ENCODE results near the gene DTNBP1. TPM values are rescaled to one million over a fixed set of nuclear protein-coding genes. Genes with fewer than 3 reads are reported as not detected.

DTNBP1 gene
- total and polyA plus RNA-seq, 2 of the 4 experiments (the other 2 are of a cell fraction), result 4.8 to 18.7 TPM

DNA sequence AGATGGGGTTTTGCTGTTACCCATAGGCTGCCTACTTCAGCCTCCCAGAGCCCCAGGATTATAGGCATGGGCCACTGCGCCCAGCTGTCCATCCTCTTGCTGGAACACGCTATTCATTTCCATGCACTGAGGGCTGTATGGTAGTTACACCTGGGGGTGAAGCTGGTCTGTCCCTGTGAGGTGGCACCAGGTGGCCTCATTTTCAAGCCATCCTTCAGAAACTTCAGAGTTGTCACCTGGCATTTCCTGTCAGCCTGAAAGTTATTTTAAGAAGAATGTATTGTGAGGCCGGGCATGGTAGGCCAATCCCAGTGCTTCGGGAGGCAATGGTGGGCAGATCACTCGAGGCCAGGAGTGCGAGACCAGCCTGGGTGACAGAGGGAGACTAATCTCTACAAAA, 147.6 kb downstream of the DTNBP1 start:
- Histone ChIP-seq H2BK15ac (ENCODE audit: low read depth, low read length) (no peak overlapping the region), H3K9ac (ENCODE audit: low read depth, low read length) (no peak overlapping the region), H4K5ac (ENCODE audit: low read depth, low read length) (no peak overlapping the region), H3K4me1 (ENCODE audit: control insufficient read depth, insufficient read depth, low read length) (peaks cover under 1% of the 10 kb centered on the region; the same call in 1 of the 2 replicates), H4K20me1 (ENCODE audit: insufficient read depth, low read length) (peaks cover 12% of the 10 kb centered on the region), H2BK120ac (ENCODE audit: low read depth, low read length) (no peak overlapping the region), H3K56ac (ENCODE audit: extremely low read depth, insufficient read depth, low read length) (no peak overlapping the region), H3K9me1 (ENCODE audit: insufficient read depth, low read length) (peaks cover 20% of the 10 kb centered on the region), H3K4ac (ENCODE audit: low read depth, low read length) (no peak overlapping the region), H3K4me3 (ENCODE audit: insufficient read depth, low read depth, low read length) (no peak overlapping the region), H3K27me3 (ENCODE audit: control insufficient read depth, insufficient read depth, low read length) (no peaks in the 10 kb centered on the region), H4K91ac (ENCODE audit: insufficient read depth, low read depth, low read length) (no peak overlapping the region), H3K36me3 (ENCODE audit: control insufficient read depth, insufficient read depth, low read length) (peaks cover 81% of the 10 kb centered on the region), H3K4me2 (ENCODE audit: low read depth, low read length) (no peak overlapping the region), H3K9me3 (ENCODE audit: control insufficient read depth, insufficient read depth, low read length) (no peaks in the 10 kb centered on the region), H2BK5ac (ENCODE audit: low read depth, low read length, poor library complexity, severe bottlenecking) (no peak overlapping the region), H2AK9ac (replicated peaks; ENCODE audit: low read depth, low read length, poor library complexity) (no peak overlapping the region), H3K18ac (ENCODE audit: low read depth, low read length) (no peak overlapping the region), H3K23ac (ENCODE audit: low read depth, low read length) (no peak overlapping the region), H2AK5ac (ENCODE audit: low read depth, low read length) (no peak overlapping the region), H2BK20ac (ENCODE audit: low read depth, low read length) (no peak overlapping the region), H3K79me1 (ENCODE audit: low read depth in 1 of 2, low read length in 2 of 2) (peaks cover 12 to 44% of the 10 kb centered on the region in 2 experiments), H3K27ac (ENCODE audit: insufficient read depth, low read length) (no peak overlapping the region), H2AFZ (replicated peaks; ENCODE audit: low read length, poor library complexity) (peak overlapping the region; percentile 70), H4K8ac (ENCODE audit: low read depth in 2 of 2, low read length in 2 of 2) (no peak overlapping the region), H3K14ac (replicated peaks; ENCODE audit: low read depth, low read length) (no peak overlapping the region)
- ATAC-seq (ENCODE audit: low read depth) (no peak), DNase-seq (no peak)
- dilution Hi-C loops (cut with HindIII; ENCODE audit: low sequenced_read_pairs, unreplicated experiment), result no loop called here
- TF ChIP-seq CEBPB (IDR thresholded peaks at IDR 0.05; ENCODE audit: low read depth, low read length), result no peak
- TF ChIP-seq, protein P1, sequence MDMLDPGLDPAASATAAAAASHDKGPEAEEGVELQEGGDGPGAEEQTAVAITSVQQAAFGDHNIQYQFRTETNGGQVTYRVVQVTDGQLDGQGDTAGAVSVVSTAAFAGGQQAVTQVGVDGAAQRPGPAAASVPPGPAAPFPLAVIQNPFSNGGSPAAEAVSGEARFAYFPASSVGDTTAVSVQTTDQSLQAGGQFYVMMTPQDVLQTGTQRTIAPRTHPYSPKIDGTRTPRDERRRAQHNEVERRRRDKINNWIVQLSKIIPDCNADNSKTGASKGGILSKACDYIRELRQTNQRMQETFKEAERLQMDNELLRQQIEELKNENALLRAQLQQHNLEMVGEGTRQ (IDR thresholded peaks at IDR 0.05; ENCODE audit: low read depth, low read length), result no peak
- no peak for TF ChIP-seq NFE2L2 (IDR thresholded peaks at IDR 0.05; ENCODE audit: low read depth, low read length)
- TF ChIP-seq POLR2A (IDR thresholded peaks at IDR 0.05; ENCODE audit: low read depth, low read length), result no peak
- TF ChIP-seq RAD21 (IDR thresholded peaks at IDR 0.05; ENCODE audit: low read length), result no peak
- no peak for TF ChIP-seq CHD1 (IDR thresholded peaks at IDR 0.05; ENCODE audit: low read depth, low read length)
- TF ChIP-seq MAFK (IDR thresholded peaks at IDR 0.05; ENCODE audit: low read depth, low read length), result no peak
- TF ChIP-seq RCOR1 (IDR thresholded peaks at IDR 0.05; ENCODE audit: insufficient replicate concordance, low read length), result no peak
- no peak for TF ChIP-seq RFX5 (IDR thresholded peaks at IDR 0.05; ENCODE audit: low read depth, low read length)
- TF ChIP-seq, protein P2, sequence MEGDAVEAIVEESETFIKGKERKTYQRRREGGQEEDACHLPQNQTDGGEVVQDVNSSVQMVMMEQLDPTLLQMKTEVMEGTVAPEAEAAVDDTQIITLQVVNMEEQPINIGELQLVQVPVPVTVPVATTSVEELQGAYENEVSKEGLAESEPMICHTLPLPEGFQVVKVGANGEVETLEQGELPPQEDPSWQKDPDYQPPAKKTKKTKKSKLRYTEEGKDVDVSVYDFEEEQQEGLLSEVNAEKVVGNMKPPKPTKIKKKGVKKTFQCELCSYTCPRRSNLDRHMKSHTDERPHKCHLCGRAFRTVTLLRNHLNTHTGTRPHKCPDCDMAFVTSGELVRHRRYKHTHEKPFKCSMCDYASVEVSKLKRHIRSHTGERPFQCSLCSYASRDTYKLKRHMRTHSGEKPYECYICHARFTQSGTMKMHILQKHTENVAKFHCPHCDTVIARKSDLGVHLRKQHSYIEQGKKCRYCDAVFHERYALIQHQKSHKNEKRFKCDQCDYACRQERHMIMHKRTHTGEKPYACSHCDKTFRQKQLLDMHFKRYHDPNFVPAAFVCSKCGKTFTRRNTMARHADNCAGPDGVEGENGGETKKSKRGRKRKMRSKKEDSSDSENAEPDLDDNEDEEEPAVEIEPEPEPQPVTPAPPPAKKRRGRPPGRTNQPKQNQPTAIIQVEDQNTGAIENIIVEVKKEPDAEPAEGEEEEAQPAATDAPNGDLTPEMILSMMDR (conservative IDR thresholded peaks at IDR 0.05; ENCODE audit: low read depth, low read length), result no peak
- no peak for TF ChIP-seq MXI1 (IDR thresholded peaks at IDR 0.05; ENCODE audit: borderline replicate concordance, low read depth, low read length)
- TF ChIP-seq, protein P3, sequence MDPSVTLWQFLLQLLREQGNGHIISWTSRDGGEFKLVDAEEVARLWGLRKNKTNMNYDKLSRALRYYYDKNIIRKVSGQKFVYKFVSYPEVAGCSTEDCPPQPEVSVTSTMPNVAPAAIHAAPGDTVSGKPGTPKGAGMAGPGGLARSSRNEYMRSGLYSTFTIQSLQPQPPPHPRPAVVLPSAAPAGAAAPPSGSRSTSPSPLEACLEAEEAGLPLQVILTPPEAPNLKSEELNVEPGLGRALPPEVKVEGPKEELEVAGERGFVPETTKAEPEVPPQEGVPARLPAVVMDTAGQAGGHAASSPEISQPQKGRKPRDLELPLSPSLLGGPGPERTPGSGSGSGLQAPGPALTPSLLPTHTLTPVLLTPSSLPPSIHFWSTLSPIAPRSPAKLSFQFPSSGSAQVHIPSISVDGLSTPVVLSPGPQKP (IDR thresholded peaks at IDR 0.05; ENCODE audit: borderline replicate concordance, low read depth, low read length), result no peak
- no peak for TF ChIP-seq FOS (IDR thresholded peaks at IDR 0.05; ENCODE audit: low read depth, low read length)
- no peak for TF ChIP-seq BHLHE40 (IDR thresholded peaks at IDR 0.05; ENCODE audit: low read depth, low read length)
- TF ChIP-seq SMC3 (IDR thresholded peaks at IDR 0.05; ENCODE audit: low read depth, low read length), result no peak
- no peak for TF ChIP-seq MAZ (IDR thresholded peaks at IDR 0.05; ENCODE audit: borderline replicate concordance, low read depth, low read length)
- no CpG with 5 or more reads among the region's 6 CpGs for WGBS, 2 experiments (ENCODE audit: extremely low coverage in 2 of 2, insufficient read length in 1 of 2)
- in situ Hi-C loops (cut with MboI; ENCODE audit: low sequenced_read_pairs), result no loop called here
- POLR2A ChIA-PET (ENCODE audit: unreplicated experiment), result no interaction called here
- BruUV-seq (replicated peaks), result no TSS peak
- CTCF ChIA-PET, result interaction anchor here (0.5 to 0.6 kb wide), 2 partner anchors 804 to 1305 kb away, joined by 3 to 8 read pairs; no protein-coding TSS in a partner anchor
- intact Hi-C loops (cut with micrococcal nuclease), result no loop called here
